Peyer's patch (tissue), 4 donors: ENCODE measurements around the gene ATP5F1A.
"Not testable (repeated sequence)": the region's sequence is repeated elsewhere in the genome, so short reads cannot be mapped to it uniquely, and the experiment has no call there.

Experiments used
- CTCF ChIP-seq, 6 experiments: fragments of 450-650 bp in 4 of 6; fragments of 200-600 bp in 2 of 6; sonication (generic) in 1 of 6; IDR thresholded peaks; one replicate each; pipeline ENCODE4 v1.5.1; 2017 to 2019; ENCODE audit warnings: antibody characterized with exemption in 6 of 6, mild to moderate bottlenecking in 3 of 6, moderate library complexity in 1 of 6
- POLR2A ChIP-seq, 2 donors: fragments of 450-650 bp; IDR thresholded peaks; one replicate each; pipeline ENCODE4 v1.5.1; 2017; ENCODE audit warnings: antibody characterized with exemption in 2 of 2, mild to moderate bottlenecking in 2 of 2, moderate library complexity in 2 of 2

GRCh38 chr18:46047369-46047768 lies 50.7 kb downstream of the ATP5F1A start:
- TF ChIP-seq CTCF, POLR2A (IDR thresholded peaks at IDR 0.05): not testable (repeated sequence)
